GM19452 (cell line): ENCODE data around the gene PDE8B.

Experiments used
- ATAC-seq: cut with Tn5 transposase; IDR thresholded peaks from one replicate; pipeline ENCODE4 v1.9.1; 2021; ENCODE audit not compliant: unreplicated experiment

The PDE8B gene

DNA sequence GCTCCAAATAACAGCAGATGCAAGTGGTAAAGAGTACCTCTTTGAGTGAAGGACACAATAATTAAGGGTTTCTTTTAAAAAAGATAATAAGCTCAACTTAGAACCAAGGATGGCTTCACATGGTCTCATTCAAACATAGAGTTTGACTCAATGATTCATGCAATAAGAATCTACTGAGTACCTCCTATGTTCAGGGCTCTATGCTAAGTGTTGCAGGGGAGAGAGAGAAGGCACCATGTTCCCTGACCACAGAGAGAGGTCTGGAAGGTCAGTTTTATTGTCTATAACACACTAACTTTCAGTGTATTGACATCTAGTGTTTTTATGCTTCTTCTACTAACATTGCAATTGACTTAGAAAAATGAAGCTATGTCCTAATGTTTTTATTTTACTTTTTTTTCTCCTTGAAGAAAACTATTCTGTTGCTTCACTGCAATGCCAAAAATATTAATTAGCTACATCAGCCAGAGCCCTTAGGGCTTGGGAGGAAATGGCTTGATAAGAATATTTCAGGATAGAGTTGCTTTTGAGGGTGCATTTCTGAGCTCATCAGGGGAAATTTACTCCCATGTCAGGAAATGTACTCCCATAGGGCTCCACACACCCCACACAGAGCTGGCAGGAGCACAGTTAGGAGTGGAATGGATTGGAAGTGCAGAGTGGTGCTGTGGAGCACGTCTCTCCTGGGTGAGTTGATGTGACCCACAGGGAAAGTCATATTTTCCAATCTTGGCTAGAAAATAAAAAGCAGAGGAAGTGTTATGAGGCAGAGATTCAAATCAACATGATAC lies 106.6 kb downstream of the PDE8B start:
- no peak for ATAC-seq

DNA sequence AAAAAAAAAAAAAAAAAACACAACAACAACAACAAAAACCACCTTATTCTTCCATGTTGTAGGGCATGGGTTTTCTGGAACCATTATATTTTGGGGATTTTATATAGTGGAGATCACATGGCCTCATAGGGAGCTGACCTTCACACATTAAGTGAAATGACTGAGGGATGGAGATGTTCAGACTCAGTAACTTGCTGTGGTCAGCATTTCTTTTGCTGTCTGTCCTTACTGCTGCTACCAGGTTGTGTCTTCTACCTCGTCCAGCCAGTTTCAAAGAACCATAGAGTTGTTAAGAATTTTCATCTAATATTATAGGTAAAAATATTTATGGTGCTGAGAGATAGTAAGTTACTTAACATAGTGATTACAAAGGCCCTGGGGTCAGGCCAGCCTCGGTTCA lies 107.6 kb downstream of the PDE8B start:
- no peak for ATAC-seq

DNA sequence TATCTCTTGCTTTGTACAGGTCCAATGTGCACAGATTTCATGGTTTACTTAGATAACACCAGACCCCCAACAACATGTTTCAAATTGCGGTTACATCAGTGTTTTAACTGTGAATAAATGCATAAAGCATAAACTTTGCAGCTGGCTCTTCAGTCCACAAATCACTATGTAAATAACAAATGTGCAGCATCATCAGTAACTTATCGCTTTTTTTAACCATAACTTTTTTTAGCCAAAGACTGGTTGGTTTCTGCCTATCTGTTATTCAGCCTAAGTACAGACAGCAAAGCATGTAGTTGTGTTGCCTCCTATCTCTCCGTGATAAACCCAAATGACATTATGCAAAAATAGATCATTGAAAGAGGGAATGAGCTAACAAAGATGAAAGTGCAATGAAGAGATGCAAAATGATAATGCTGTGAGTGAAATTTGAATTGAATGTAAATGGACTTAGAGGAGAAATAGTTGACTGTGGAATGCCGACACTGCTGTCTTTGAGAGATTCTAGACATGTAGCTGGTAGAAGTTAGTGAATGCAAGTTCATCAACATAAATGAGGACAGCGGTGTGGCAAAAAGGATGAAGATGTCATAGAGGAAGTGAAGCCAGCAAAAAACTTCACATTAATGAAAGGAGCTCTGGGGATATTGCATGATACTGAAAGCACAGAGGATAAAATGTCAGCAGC lies 108.8 kb downstream of the PDE8B start:
- ATAC-seq: no peak

DNA sequence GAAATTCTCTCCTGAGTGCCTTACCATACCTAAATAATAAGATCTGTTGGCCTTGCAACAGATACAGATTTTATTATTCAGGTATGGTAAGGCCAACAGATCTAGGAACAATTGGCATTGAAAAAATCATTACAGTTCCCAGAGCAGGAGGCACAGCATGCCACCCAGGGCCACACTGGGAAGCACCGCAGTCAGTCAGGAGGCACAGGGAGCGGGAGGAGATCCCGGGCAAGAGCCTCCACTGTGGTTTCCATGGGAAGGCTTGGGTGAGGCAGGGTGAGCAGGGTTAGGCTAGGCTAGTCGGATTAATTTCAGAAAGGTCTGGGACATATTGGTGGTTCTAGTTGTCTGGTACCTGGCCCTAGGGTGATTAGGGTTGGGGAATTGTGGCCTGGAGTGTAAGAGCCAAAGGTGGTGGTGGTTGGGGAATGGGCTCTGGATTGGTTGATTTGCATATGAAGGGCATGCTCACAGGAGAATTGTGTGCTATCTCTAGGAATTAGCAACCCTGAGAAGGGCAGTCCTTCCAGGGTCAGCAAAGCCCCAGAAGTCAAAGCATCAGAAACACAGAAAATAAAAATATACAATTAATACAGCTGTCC lies 111.4 kb downstream of the PDE8B start:
- no peak for ATAC-seq

DNA sequence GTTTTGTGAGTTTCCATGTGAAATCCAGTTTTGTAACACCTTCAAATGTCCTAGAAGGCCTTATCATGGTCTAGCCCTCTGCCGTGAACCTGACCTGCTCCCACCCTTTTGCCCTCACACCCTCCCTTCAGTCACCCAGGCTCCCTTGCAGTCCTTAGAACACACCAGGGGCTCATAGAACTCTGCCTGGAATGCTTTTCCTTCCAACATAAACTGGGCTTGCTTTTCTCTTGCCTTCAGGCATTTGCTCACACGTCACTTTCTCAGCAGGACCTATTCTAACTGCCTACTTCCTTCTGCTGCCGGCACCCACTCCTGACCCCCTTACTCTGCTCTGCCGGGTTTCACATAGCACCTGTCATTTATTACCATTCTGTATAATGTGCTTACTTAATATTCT lies 111.9 kb downstream of the PDE8B start:
- ATAC-seq: no peak

DNA sequence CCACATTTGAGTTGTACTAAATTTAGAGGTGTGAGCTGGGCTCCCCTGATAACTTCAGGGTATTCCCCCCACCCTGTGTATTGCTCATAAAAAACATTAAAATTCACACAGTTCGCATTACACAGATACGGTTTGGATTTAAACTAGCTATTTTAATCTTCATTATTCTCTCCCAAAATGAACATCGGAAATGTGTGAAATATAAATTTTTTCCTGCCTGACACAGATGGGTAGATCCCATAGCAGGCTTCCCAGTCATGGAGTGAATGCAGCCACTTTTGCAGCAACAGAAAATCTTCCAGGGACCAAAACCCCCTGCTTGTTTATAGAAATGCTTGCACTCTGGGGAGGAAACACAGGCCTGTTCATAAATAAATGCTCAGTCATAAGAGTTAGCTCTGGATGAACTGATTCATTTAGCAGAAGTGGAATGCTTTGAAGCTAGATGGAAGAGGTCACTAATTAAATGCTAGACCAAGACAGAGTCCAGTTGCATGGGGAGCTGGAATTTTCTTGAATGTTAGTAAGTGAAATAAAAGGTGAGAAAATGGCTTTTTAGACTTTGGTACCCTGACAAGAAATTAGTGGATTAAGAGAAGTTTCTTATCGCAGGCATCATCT lies 115.6 kb downstream of the PDE8B start:
- no peak for ATAC-seq

DNA sequence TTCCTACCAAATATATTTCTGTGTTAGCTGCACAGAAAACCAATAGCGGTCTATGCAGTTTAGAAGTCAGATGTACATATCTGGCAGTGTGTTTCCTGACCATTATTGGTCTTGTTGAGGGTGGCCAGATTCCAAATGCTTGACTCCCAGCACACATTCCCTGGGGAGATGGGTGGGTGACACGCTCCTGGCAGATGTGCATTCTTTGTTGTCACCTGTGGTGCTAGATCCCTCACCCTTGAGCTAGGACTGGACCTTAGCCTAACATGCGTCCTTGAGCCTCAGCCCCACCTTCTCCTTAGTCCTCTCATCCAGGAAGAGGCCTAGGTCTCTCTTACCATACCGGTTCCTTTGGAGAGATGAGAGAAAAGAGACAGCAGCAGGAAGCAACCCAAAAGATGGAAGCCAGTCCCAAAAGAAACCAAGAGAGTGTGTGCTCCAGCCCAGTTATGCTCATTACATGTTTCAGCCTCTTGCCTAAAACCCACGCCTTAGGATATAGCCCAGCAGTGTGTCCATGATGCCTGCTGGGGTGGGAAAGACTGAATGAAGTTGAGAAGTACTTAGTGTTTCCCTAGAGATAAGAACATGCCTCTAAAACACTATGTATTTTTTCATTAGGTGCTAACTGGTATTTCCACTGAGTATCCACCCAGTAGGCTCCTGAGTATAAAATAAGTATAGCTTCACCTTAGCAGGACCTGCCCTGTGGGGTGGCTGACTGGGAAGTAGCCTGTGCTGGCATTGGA lies 116.7 kb downstream of the PDE8B start:
- ATAC-seq: no peak

DNA sequence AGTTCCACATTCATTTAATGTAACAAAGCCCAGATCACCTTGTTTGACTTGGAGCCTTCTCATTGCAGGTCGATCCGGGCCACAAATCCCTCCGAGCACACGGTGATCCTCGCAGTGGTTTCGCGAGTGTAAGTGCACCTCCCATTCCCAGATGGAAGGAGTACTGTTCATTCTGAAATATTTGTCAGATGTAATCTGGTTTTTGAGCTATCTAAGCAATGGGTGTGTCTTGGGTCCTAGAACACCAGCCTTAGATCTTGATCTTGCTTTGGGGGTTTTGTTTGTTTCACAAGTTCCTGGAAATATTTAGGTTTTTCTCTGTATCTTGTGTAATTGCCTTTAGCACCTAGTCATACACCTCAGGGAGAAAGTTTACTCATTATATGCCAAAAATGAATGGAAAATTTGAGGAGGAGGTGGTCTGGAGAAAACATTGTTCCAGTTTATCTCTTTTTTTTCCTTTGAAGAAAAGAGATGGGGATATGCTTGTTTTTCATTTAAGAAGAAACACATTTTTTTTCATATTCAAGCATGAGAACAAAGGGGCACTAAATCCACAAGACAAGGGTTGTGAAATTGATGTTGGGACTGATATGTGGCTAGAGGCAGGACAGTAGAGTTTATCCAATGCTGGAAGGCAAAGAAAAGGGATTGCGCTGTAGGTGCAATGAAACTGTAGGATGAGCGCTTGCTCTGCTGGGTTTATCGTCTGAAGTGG lies 118.6 kb downstream of the PDE8B start:
- no peak for ATAC-seq

DNA sequence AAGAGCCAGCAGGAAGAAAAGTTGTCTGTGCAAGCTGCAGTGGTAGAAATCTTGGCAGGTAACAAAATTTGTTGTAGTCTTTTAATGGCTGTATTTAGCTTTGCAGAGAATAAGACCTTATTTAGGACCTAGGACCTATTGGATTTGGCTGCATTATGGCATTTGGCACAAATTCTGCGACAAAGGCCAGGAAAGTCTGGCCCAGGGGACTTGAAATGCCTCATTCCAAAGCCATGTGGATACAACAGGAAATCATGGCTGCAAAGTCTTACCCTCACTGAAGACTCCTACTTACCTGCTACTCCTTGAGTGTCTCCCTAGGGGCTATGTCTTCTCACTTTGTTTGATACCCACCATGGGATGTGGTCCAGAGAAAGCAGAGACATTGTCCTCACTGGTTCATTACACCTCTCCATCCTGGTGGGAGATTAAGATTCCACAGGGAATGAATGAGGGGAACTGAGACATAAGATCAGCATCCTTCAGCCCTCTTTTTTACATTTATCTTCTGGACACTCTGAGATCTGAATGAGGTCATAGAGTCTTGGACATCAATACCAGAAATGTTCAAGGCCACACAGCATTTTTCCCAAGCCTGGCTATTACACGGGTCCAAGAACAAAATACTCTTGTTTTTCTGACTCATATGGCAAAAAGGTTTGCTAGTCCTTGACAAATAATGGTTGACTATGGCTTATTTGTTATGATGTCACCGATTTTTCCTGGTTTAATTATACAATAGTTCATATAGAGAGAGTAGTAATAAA lies 119.4 kb downstream of the PDE8B start:
- ATAC-seq: no peak

DNA sequence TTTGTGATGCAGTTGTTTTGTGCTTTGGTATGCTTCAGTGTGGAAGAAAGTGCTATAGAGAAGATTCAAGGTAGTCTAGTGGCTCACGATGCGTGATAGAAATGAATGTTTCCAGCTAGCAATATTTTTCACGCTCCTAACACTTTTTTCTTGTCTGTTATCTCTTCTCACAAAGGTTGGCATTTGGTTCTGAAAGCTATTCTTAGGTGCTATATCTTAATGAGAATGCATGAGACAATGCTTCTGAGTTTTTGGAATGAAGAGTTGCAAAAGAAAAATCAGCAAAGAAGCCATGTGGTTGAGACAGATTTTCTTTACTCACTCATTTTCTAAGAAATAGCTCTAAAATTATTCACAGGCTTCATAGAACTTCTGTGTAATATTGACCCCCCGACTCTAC lies 122.6 kb downstream of the PDE8B start:
- no peak for ATAC-seq

DNA sequence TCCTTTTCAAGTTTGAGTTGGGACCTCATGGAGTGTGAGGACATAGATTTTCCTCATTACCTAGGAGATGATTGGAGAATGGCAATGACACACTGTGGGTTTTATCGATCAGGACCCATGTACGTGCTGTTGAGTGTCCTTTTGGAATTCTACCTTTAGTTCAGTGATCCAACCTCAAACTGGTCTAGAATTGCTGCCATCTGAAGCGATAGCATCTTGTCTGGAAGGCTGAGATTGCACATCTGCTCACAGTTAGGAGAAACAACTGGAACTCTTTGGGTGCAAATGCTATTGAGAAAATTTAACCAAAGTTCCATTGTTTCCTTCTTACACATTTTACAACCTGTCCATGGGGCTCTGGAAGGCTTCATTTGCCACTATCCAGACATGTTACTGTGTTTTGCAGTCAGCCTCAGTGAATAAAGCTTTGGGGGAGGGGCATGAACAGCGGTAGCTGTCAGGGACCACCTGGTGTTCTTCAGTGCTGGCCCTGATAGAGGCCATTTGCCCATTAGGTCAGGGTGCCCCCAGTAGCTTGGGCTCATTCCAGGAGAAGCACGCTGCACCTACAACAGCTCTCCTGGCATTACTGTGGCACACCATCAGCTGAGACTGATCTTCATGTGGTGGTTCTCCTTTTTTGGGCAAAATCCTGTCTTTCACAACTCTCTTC lies 123.1 kb downstream of the PDE8B start:
- no peak for ATAC-seq

DNA sequence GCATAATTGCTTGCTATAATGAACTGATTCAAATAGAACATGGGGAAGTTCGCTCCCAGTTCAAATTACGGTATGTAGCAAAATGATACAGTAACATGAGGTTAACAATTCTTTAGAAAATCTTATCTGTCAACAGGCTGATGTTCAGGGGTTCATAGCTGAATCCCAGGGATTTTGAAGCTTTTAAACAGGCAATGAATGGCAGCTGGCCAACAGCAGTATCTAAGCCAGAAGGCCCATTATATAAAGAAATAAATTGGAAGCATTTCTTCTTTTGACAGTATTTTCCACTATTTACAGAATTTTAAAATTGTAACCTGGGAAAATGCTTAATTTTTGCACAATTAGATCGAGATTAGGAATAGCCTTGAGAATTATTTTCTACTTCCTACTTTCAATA lies 126.8 kb downstream of the PDE8B start:
- ATAC-seq: no peak

DNA sequence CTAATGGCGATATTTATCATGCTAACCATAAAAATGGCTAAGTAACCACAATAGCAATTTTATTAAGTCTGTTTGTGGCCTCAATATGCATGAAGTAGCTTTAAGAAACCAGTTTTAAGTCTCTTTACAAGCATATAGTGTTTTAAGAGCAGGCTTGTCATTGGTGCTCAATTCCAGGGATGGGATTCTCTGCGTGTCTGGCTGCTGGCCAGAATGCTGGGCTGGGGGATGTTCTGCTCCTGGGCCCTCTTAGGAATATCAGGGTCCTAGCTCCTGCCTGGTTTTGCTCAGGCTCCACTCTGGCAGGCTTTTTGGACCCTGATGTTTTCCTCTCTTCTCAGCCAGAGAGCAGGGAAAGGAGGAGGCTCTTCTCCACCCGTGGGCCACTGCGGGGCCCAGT lies 127.2 kb downstream of the PDE8B start:
- ATAC-seq: no peak

DNA sequence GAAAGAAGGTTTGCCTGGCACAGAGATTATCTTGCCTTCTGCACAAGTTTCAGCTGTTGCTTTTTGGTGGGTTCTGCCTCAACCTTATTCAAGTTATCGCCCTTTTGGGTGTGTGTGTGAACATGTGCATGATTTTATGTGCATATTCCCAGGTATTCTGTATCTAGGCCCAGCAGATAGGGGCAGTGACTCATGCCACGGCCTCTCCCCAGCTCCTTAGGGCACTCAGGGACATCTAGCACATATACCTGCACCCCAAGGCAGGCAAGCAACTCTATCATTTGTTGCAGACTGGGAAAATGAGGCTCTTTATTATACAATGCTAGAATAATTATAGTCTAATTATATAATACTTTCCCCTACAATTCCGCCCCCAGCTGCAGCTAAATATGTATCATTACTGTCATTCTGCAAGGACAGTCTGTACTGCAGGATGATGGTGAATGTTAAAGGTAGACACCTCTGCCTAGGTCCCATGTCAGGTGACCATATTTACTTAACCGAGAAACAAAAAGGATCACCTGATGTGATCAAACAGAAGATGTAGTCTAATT lies 128.9 kb downstream of the PDE8B start:
- no peak for ATAC-seq

DNA sequence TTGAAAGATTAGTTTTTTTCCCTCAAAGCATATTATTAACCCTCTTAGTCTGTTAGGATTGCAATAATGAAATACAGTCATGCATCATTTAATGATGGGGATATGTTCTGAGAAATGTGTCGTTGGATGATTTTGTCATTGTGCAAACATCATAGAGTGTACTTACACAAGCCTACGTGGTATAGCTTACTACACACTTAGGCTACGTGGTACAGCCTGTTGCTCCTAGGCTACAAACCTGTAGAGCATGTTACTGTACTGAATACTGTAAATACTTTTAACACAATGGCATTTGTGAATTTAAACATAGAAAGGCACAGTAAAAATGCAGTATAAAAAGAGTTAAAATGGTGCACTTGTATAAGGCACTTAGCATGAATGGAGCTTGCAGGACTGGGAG lies 132.7 kb downstream of the PDE8B start:
- no peak for ATAC-seq

DNA sequence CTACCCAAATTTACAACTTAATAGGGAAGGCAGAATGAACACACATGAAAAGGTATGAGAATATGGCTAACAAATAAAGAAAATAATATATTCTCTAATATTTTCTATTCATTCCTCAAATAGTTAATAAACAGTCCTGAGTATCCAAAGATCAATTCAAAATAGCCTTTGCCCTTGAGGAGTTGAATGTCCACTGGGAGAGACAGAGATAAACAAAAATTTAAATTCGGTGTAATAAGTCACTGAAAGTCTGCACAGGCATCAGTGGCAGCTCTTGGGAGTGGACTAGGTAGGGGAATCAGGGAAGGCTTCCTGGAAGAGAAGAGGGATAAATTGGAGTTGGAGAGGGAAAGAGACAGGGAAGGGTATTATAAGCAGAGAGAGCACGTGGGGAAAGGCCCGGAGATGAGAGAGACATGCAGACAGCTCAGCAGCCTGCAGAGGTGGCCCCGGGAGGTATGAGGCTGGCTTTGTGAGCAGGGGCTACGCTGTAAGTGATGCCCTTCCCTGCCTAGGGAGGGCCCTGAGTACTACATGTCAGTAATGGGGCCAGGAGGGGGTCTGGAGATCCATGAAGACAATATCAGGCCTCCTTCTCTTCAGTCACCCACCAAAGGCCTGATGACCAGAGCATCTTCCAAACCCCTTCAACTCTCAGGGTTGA lies 137.1 kb downstream of the PDE8B start:
- ATAC-seq: no peak

DNA sequence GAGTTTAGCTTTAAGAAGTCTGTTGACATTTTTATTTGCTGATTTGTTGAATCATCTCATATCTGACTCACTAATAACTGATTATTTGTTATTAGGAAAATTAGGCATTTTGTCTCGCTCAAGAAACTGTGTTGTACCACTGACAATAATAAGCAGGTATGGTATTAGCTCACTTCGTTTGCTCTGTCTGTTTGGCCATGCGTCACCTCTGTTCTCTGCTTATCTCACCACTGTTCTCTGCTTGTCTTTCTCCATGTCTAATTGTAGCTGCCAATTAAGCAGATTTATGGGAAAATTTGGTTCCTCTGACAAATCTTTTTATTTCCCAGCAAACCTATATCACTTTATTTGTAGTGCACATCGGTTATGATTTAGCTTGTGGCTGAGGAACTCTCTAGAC lies 142.8 kb downstream of the PDE8B start:
- ATAC-seq: no peak

DNA sequence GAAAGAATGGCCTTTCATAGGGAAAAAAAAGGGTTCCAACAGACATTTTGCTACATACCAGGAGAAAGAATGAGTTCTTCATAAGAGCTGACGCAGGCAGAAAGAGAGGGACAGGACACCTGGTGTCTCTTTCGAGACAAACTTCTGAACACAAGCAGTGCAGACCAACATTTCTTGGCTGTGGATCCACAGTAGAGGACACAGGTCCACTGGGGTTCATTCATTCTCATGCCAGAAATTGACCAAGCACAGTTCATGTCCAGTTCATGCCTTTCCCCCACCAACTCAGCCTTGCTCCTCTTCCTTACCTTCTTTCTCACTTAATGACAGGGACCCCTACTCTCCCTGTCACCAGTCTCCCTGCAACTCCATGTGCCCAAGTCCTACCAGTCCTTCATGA lies 144.0 kb downstream of the PDE8B start:
- no peak for ATAC-seq
